ENCODE measurements around the gene OPCML.

The OPCML gene

GRCh38 chr11:133521502-133521901 is 10.8 kb downstream of the OPCML start:
- Histone ChIP-seq H3K4me2 (ENCODE audit: low read depth, low read length, poor library complexity, severe bottlenecking) (no peak overlapping the region), H3K79me2 (ENCODE audit: insufficient read depth, low read length) (no peaks in the 10 kb centered on the region), H3K4me1 (ENCODE audit: insufficient read depth, low read length, poor library complexity, severe bottlenecking) (no peaks in the 10 kb centered on the region), H3K9ac (ENCODE audit: low read depth, low read length, poor library complexity, severe bottlenecking) (no peak overlapping the region), H3K9me2 (replicated peaks; ENCODE audit: low read depth, low read length) (no peaks in the 10 kb centered on the region), H2AFZ (ENCODE audit: low read length) (no peak overlapping the region), H3K4me3 (ENCODE audit: low read length, poor library complexity, severe bottlenecking) (no peak overlapping the region), H3K27me3 (ENCODE audit: insufficient read depth, low read length, poor library complexity, severe bottlenecking) (no peaks in the 10 kb centered on the region), H4K20me1 (ENCODE audit: insufficient read depth, low read length, poor library complexity, severe bottlenecking) (no peaks in the 10 kb centered on the region), H3K36me3 (ENCODE audit: insufficient read depth, low read length) (no peaks in the 10 kb centered on the region), H3F3A (ENCODE audit: low read depth) (no peaks in the 10 kb centered on the region), H3K9me3 (ENCODE audit: insufficient read depth, low read depth, low read length) (peaks cover 5% of the 10 kb centered on the region; the same call in 1 of the 2 replicates)
- no peak for TF ChIP-seq CTCF (conservative IDR thresholded peaks at IDR 0.05; ENCODE audit: low read length)
- TF ChIP-seq EZH2phosphoT487 (IDR thresholded peaks at IDR 0.05; ENCODE audit: borderline replicate concordance), result no peak

GRCh38 chr11:133520707-133521106 is 11.6 kb downstream of the OPCML start:
- no peaks in the 10 kb centered on the region for H3K79me2 ChIP-seq (ENCODE audit: insufficient read depth, low read length)
- no peaks in the 10 kb centered on the region for H3K4me1 ChIP-seq (ENCODE audit: insufficient read depth, low read length, poor library complexity, severe bottlenecking)
- H3K9me2 ChIP-seq (replicated peaks; ENCODE audit: low read depth, low read length), result no peaks in the 10 kb centered on the region
- TF ChIP-seq CTCF (conservative IDR thresholded peaks at IDR 0.05; ENCODE audit: low read length) (no peak), EZH2phosphoT487 (IDR thresholded peaks at IDR 0.05; ENCODE audit: borderline replicate concordance) (no peak)
- no peak overlapping the region for H3K4me2 ChIP-seq (ENCODE audit: low read depth, low read length, poor library complexity, severe bottlenecking)
- H2AFZ ChIP-seq (ENCODE audit: low read length), result no peak overlapping the region
- H3K4me3 ChIP-seq (ENCODE audit: low read length, poor library complexity, severe bottlenecking), result no peak overlapping the region
- H3K9ac ChIP-seq (ENCODE audit: low read depth, low read length, poor library complexity, severe bottlenecking), result no peak overlapping the region
- H3K9me3 ChIP-seq (ENCODE audit: insufficient read depth, low read depth, low read length), result peaks cover 2% of the 10 kb centered on the region; the same call in 1 of the 2 replicates
- H4K20me1 ChIP-seq (ENCODE audit: insufficient read depth, low read length, poor library complexity, severe bottlenecking), result no peaks in the 10 kb centered on the region
- H3F3A ChIP-seq (ENCODE audit: low read depth), result no peaks in the 10 kb centered on the region
- H3K36me3 ChIP-seq (ENCODE audit: insufficient read depth, low read length), result no peaks in the 10 kb centered on the region
- H3K27me3 ChIP-seq (ENCODE audit: insufficient read depth, low read length, poor library complexity, severe bottlenecking), result no peaks in the 10 kb centered on the region

GRCh38 chr11:133519560-133519959 is 12.7 kb downstream of the OPCML start:
- H3K9me3 ChIP-seq (ENCODE audit: insufficient read depth, low read depth, low read length), result no peaks in the 10 kb centered on the region; the same call in 1 of the 2 replicates
- no peaks in the 10 kb centered on the region for H3K79me2 ChIP-seq (ENCODE audit: insufficient read depth, low read length)
- H4K20me1 ChIP-seq (ENCODE audit: insufficient read depth, low read length, poor library complexity, severe bottlenecking), result no peaks in the 10 kb centered on the region
- H3K9me2 ChIP-seq (replicated peaks; ENCODE audit: low read depth, low read length), result no peaks in the 10 kb centered on the region
- TF ChIP-seq EZH2phosphoT487 (IDR thresholded peaks at IDR 0.05; ENCODE audit: borderline replicate concordance), result no peak
- TF ChIP-seq CTCF (conservative IDR thresholded peaks at IDR 0.05; ENCODE audit: low read length), result no peak
- H3K4me2 ChIP-seq (ENCODE audit: low read depth, low read length, poor library complexity, severe bottlenecking), result no peak overlapping the region
- H3K4me1 ChIP-seq (ENCODE audit: insufficient read depth, low read length, poor library complexity, severe bottlenecking), result no peaks in the 10 kb centered on the region
- H2AFZ ChIP-seq (ENCODE audit: low read length), result no peak overlapping the region
- no peaks in the 10 kb centered on the region for H3K36me3 ChIP-seq (ENCODE audit: insufficient read depth, low read length)
- H3K27me3 ChIP-seq (ENCODE audit: insufficient read depth, low read length, poor library complexity, severe bottlenecking), result no peaks in the 10 kb centered on the region
- no peak overlapping the region for H3K4me3 ChIP-seq (ENCODE audit: low read length, poor library complexity, severe bottlenecking)
- no peak overlapping the region for H3K9ac ChIP-seq (ENCODE audit: low read depth, low read length, poor library complexity, severe bottlenecking)
- no peaks in the 10 kb centered on the region for H3F3A ChIP-seq (ENCODE audit: low read depth)
